DOHH2 (cell line): ENCODE data around the gene MYLK.

Experiments
- H3F3A ChIP-seq: fragments of 200-600 bp; sonication (generic), shearing (Covaris generic); 2 replicates; pipeline ENCODE4 v1.6.0; 2016; ENCODE audit warnings: antibody characterized with exemption, mild to moderate bottlenecking; ENCODE audit not compliant: control insufficient read depth, insufficient read depth
- H3K27ac ChIP-seq: fragments of 200-600 bp; sonication (generic); 2 replicates; pipeline ENCODE4 v1.5.1; 2014; ENCODE audit warnings: low read depth, mild to moderate bottlenecking, low read length, moderate library complexity
- H3K27me3 ChIP-seq: fragments of 200-600 bp; sonication (generic); 2 replicates; pipeline ENCODE4 v1.6.1; 2014; ENCODE audit warnings: mild to moderate bottlenecking, low read length, mixed read lengths; ENCODE audit not compliant: control insufficient read depth
- H3K36me3 ChIP-seq: fragments of 200-600 bp; sonication (generic); 2 replicates; pipeline ENCODE4 v1.6.1; 2014; ENCODE audit warnings: mild to moderate bottlenecking, low read length, moderate library complexity, mixed read lengths; ENCODE audit not compliant: control insufficient read depth
- H3K4me1 ChIP-seq: fragments of 200-600 bp; sonication (generic); 2 replicates; pipeline ENCODE4 v1.6.1; 2014; ENCODE audit warnings: mild to moderate bottlenecking, low read length, mixed read lengths; ENCODE audit not compliant: control insufficient read depth
- H3K4me2 ChIP-seq: fragments of 200-600 bp; sonication (generic); 2 replicates; pipeline ENCODE4 v1.6.0; 2014; ENCODE audit warnings: mild to moderate bottlenecking, low read length, moderate library complexity
- H3K4me3 ChIP-seq: fragments of 200-600 bp; sonication (generic); 2 replicates; pipeline ENCODE4 v1.5.1; 2014; ENCODE audit warnings: mild to moderate bottlenecking, low read length, mixed read lengths
- H3K79me2 ChIP-seq: fragments of 200-600 bp; sonication (generic); 2 replicates; pipeline ENCODE4 v1.6.1; 2014; ENCODE audit warnings: mild to moderate bottlenecking, low read length, mixed read lengths; ENCODE audit not compliant: control insufficient read depth
- H3K9me2 ChIP-seq: fragments of 200-600 bp; sonication (generic); replicated peaks from 2 replicates; pipeline ENCODE4 v1.6.1; 2014; ENCODE audit warnings: mild to moderate bottlenecking, low read length, mixed read lengths; ENCODE audit not compliant: control insufficient read depth
- H3K9me3 ChIP-seq: fragments of 200-600 bp; sonication (generic); 2 replicates; pipeline ENCODE4 v1.6.1; 2014; ENCODE audit warnings: antibody characterized with exemption, low read length, mixed read lengths; ENCODE audit not compliant: control insufficient read depth, insufficient read depth
- H4K20me1 ChIP-seq: fragments of 200-600 bp; sonication (generic); 2 replicates; pipeline ENCODE4 v1.6.0; 2014; ENCODE audit warnings: low read depth, mild to moderate bottlenecking, antibody characterized with exemption, low read length, moderate library complexity; ENCODE audit not compliant: control insufficient read depth, insufficient read depth
- EZH2phosphoT487 ChIP-seq: fragments of 200-600 bp; sonication (generic); IDR thresholded peaks from 2 replicates; pipeline ENCODE4 v1.6.1; 2017; ENCODE audit warnings: borderline replicate concordance, mild to moderate bottlenecking, antibody characterized with exemption, low read length, moderate library complexity, mixed read lengths
- TF ChIP-seq, protein P1 (sequence below): fragments of 200-600 bp; sonication (generic); IDR thresholded peaks from one replicate; pipeline ENCODE4 v1.5.1; 2014; ENCODE audit warnings: antibody characterized with exemption, mild to moderate bottlenecking, low read depth, low read length; ENCODE audit not compliant: poor library complexity, severe bottlenecking

MYLK gene

DNA sequence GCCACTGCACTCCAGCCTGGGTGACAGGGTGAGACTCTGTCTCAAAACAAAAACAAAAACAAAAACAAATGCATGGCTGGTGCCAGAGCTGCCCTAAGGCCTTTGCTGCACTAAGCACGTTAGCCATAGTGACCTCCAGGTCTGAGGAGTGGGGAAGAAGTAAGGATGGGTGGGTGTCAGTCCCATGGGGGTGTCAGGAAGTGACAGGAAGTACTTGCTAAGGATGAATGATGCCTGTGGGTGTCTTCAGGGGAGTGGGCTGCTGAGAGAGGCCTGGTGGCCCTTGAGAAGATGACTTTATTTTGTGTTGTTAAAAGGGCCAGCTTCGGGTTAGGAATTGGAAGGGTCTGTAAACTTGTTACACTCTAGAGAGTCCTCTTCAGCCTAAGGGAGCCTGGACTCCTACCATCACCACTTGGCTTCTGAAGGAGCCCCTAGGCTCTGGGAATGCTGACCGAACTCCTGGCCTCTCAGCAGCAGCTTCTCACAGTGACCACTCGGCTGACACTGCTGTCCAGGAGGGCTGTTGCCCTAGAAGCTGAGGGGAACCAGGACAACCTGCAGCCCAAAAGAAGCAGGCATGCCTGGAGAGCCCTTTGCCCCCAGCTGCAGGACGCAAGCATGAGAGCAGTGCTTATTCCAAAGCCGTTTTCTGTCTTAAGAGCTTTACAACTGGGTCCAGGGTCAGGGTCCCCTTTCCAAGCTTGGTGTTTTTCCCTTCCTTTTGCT is 116.4 kb downstream of the MYLK start:
- Histone ChIP-seq H3K4me2 (no peak overlapping the region), H3K27ac (no peak overlapping the region), H4K20me1 (no peaks in the 10 kb centered on the region), H3K27me3 (peaks cover 7% of the 10 kb centered on the region; the same call in 1 of the 2 replicates), H3K36me3 (no peaks in the 10 kb centered on the region), H3K4me1 (no peaks in the 10 kb centered on the region), H3K9me3 (no peaks in the 10 kb centered on the region), H3K79me2 (no peaks in the 10 kb centered on the region), H3F3A (no peaks in the 10 kb centered on the region), H3K4me3 (no peak overlapping the region), H3K9me2 (no peaks in the 10 kb centered on the region)
- no peak for TF ChIP-seq EZH2phosphoT487
- TF ChIP-seq, protein P1, sequence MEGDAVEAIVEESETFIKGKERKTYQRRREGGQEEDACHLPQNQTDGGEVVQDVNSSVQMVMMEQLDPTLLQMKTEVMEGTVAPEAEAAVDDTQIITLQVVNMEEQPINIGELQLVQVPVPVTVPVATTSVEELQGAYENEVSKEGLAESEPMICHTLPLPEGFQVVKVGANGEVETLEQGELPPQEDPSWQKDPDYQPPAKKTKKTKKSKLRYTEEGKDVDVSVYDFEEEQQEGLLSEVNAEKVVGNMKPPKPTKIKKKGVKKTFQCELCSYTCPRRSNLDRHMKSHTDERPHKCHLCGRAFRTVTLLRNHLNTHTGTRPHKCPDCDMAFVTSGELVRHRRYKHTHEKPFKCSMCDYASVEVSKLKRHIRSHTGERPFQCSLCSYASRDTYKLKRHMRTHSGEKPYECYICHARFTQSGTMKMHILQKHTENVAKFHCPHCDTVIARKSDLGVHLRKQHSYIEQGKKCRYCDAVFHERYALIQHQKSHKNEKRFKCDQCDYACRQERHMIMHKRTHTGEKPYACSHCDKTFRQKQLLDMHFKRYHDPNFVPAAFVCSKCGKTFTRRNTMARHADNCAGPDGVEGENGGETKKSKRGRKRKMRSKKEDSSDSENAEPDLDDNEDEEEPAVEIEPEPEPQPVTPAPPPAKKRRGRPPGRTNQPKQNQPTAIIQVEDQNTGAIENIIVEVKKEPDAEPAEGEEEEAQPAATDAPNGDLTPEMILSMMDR = no peak

DNA sequence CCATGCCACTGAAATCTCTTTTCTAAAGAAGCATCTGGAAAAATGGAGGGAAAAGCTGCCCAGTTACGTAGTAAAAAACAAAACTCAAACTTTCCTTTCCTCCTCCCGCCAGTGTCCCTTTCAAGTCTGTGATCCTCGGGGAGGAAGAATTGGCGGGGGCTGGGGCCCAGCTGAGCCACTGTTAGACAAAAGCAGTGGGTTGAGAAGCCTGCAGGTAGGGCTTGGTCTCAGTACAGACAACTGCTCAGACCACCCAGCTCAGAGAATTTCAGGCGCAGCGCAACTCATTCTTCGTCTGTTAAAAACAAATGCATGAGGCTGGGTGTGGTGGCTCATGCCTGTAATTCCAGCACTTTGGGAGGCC is 117.1 kb downstream of the MYLK start:
- Histone ChIP-seq H3K36me3 (no peaks in the 10 kb centered on the region), H3K9me2 (no peaks in the 10 kb centered on the region), H3K4me2 (no peak overlapping the region), H3K79me2 (no peaks in the 10 kb centered on the region), H4K20me1 (no peaks in the 10 kb centered on the region), H3K27me3 (peaks cover 6% of the 10 kb centered on the region; the same call in 1 of the 2 replicates), H3K4me1 (no peaks in the 10 kb centered on the region), H3K27ac (no peak overlapping the region), H3K4me3 (no peak overlapping the region), H3K9me3 (no peaks in the 10 kb centered on the region), H3F3A (no peaks in the 10 kb centered on the region)
- TF ChIP-seq EZH2phosphoT487 = no peak
- TF ChIP-seq, protein P1 = no peak

DNA sequence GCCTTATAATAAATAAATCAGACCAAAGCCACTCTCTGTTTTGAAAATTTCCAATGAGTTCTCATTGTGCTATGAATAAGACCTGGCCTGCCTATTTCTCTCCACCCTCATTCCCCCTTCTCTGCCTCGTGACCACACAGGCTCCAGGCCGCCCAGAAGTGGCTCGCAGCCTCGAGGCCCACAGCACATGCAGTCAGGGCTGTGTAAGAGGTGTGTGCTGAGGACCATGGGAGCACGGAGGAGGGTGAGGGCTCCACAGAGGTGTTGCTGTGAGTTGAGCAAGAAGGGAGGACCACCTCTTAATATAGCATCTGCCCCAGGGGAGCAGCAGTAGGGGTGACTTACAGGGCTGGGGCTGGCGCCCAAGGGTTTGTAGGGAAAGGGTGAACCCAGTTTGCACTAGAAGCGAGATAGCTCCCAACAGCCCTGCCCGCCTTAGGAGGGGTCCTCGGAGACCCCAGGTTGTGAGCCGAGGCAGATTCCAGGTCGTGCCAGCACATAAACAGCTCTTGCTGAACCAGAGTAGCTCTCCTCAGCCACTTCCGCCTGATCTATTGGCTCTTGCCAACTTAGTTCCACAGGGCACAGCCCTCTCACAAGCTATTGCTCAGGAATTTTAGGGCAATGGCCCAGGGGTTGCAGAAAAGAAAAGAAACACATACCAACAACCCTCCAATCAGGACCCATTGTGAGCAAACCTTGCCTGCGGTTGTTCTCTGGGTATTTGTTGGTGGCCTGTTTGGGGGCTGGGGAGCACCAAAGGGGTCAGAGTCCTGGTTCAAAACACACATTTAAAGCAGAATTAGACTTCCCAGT is 117.7 kb downstream of the MYLK start:
- Histone ChIP-seq H3K79me2 (no peaks in the 10 kb centered on the region), H4K20me1 (no peaks in the 10 kb centered on the region), H3K4me2 (no peak overlapping the region), H3K9me2 (no peaks in the 10 kb centered on the region), H3K4me1 (no peaks in the 10 kb centered on the region), H3K4me3 (no peak overlapping the region), H3K27ac (no peak overlapping the region), H3K9me3 (no peaks in the 10 kb centered on the region), H3F3A (no peaks in the 10 kb centered on the region), H3K27me3 (peaks cover 3% of the 10 kb centered on the region; the same call in 1 of the 2 replicates), H3K36me3 (no peaks in the 10 kb centered on the region)
- TF ChIP-seq EZH2phosphoT487 = no peak
- TF ChIP-seq, protein P1 = no peak
